T1000 (cell line): ENCODE measurements around the gene UPB1.
A peak's percentile ranks its signal among the peaks of the same experiment; 100 is the strongest.

Experiments used
- DNase-seq: peaks from one replicate; lab custom pipeline; 2025; ENCODE audit warnings: mixed read lengths; lab: John Stamatoyannopoulos, UW

Gene UPB1

DNA sequence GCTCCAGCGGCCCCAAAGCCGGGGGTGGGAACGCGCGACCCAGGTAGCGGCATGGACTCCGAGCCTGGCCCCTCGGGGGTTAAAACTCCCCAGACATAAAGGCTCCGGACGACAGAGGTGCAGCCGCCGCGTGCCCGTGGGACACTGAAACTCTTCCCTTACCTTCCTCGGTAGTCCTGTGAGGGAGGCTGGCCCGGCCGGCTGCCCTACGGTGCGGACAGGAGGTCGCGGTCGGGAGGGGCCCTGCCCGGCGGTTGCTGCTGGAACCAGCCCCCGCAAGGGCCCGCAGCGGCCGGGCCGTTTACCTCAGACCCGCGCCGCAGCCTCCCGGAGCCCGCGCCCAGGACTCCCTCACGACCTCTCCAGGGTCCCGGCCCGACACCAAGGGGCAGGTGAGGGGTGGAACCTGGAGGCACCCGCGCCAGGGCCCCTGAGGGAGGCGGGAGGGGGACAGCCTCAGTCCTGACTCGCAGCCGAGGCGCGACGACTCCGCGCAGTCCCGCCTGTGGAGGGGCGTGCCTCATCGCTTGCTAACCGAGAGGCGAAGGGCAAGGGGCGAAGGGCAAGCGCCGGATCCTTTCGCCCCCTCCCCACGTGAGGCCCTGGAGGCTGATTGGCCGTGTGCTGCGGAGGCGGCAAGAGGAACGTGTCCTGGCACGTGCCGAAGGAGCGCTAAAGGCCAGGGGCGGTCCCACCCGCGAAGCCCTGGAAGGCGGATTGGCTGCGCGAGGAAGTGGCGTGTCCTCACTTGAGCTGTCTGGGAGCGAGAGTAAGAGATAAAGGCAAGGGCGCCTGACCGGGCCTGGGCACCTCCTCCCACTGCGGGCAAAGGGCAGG is at the start of gene UPB1:
Gene UPB1 (plus strand): TSS at position 805 of the 837 bp plus-strand sequence. CDS start 72 bp downstream, outside the sequence.
- no peak for DNase-seq

DNA sequence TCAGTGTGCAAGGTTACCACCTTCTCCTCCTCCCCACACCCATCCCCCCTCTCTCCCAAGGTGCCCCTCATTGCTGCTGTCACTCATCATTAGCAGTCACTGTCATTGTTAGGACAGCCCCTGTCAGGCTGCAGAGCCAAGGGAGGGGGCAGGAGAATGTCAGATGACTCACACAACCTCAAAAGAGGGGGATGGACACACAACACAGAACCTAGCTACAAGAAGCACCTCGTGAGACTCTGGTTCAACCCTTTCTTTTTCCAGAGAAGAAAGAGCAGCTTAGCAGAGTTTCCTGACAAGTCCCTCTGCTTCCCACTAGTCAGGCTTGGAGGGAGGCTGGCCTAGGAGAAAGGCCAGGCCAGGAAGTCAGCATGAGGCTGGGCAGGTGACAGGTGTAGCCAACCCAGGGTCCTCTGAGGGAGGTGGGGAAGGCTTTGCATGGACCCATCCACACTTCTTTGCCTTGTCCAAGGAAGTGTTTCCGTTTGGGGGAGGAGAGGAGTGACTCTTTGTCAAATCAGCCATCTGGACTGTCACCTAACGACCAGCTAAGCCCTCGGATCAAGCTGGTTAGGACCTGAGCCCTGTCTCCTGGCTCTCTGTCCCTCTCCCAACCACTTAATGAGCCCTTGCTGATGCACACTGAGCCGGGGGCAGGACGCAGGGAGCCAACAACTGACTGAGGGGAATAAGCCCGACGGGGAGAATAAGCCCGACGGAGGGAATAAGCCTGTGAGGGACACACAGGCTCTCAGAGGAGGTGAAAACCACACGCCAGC is 49.5 kb upstream of the UPB1 start:
- no peak for DNase-seq

DNA sequence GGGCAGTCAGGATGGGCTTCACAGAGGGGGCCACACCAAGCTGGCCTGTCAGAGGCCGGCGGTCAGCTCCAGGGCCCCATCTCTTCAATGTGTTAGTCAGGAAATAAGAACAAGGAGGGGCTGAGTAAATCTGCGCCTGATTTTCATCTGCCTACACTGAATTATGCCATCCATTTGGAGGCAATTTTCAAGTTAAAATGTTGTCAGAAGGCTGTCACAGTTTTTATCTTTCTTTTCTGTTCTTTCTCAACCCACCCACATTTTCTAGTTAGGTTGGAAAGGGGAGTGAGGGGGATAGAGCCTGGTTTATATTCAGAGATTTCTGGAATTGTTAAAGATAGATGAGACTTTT is 48.9 kb upstream of the UPB1 start:
- DNase-seq, result no peak

DNA sequence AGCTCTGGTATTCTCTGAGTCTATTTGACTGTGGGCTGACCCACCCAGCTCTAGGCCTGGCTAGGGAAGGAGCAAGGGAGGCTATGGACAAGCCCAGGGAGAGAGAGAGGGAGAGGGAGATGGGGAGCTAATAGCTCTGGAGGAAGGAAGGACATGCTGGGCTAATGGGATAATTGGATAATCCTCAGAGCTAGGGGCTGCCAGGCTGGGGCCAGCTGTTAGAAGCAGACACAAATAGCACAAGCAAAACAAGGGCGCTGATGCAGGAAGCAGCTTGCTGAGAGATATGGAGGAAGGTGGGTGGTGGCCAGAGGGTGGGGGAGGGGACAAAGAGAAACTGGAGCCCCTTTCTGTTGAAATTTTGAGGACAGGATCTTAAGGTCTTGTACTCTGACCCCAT is 44.5 kb upstream of the UPB1 start:
- DNase-seq, result no peak

DNA sequence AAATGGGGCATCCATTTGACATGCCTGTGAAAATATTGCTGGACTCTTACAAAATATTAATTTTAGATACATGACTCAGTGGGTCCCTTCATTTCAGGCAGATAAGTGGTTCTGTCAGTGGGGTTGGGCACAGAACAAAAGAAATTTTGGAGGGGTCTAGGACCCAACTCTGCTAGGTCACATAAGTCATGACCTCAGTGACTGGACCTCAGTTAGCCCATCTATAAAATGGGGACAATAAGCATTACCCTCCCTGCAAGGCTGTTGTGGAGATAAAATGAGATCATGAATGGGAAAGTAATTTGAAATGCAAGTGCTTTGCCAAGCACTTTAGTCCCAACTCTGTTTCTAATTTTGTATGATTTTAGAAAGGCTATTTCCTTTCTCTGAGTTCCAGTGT is 44.0 kb upstream of the UPB1 start:
- no peak for DNase-seq

DNA sequence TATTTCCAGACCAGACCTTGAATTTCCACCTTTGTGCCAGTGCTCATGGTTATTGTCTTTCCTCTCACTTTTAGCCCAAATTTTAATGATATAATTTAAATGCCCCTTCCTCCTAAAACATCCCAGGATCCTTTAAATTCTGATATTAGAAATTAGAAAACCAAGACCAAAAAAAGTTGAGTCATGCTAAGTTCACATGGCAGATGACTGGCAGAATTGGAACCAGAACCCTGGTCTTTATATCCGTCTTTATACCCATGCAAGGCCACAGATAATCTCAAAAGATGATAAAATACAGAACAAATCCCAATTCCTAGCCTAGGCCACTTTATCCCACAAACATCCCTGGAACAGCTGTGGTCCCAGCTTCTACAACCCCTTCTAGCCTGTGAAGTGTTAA is 41.3 kb upstream of the UPB1 start:
- DNase-seq, result no peak

DNA sequence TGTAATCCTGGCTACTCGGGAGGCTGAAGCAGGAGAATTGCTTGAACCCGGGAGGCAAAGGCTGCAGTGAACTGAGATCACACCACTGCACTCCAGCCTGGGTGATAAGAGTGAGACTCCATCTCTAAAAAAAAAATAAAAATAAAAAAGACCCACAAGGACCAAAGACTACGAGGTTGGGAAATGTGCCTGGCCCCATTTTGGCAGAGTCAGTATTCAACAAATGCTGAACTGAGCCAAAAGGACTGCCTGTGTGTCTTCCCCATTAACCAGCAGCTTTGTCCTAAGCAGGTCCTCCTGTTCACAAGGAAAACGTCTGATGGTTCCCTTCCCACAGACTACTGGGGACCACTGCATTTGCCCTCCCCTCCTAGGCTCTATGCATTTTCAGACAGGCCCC is 40.1 kb upstream of the UPB1 start:
- DNase-seq, result no peak

DNA sequence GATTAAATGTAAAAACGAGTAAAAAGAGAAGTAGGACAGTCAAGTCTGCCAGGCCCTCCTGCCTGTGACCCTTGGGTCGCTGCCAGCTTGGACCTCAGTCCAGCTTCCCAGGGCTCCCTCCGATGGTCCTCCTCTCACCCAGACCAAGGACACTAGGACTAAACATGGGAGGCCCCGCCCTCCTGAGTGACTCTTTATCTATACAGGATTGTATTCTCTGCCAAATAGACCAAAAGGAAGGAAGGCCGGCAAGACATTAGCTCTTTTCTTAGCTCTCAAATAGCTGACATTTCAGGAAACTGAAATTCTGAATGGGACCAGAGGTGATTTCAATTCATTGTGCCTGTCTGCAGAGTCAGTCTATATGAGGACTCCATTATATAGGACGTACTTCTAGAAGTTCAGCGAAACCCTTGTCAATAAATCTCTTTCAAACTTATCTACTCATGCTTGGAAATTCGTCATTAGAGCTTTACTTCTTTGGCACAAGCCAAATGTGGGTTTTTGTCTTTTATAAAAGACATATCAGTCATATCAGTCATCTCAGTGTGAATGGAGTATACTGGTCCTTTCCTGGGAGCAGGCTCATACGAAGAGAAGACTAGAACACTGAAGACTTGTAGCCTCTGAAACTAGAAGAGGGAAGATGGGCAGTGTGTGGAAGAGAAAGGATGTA is 39.2 kb upstream of the UPB1 start:
- DNase-seq, result no peak

DNA sequence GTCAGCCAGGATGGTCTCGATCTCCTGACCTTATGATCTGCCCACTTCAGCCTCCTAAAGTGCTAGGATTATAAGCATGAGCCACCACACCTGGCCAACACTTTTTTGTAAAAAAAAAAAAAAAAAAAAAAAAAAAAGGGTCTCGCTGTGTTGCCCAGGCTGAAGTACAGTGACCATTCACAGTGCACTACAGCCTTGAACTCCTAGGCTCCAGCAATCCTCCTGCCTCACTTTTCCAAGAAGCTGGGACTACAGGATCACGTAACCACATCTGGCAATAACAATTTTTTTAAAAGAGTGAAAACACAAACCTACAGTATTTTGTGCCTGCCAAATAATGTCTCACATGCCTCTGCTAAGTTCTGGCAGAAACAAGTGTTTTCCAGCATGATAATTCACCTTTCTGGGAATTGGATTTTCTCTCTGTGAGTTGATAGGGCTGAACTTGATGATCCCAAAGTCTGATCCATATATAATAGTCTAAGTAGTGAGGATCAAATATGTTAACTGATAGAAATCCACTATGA is 37.2 kb upstream of the UPB1 start:
- no peak for DNase-seq

DNA sequence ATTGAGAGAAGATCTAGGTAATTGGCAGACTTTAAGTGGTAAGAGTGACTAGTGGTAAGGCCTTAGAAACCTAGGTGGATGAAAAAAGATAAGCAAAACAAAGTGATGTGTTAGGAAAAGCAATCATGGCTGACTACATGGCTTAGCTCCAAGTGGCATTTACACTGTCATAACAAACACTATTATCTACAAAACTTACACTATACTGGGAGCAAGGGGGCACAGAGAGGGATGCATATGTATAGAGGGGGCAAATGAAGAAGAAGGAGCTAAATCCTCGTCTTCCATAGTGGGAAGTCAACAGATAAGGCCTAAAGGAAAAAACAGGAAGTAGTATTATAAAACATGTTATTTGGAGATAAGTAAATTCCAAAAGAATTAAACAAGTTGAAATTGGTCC is 35.2 kb upstream of the UPB1 start:
- DNase-seq, result no peak

DNA sequence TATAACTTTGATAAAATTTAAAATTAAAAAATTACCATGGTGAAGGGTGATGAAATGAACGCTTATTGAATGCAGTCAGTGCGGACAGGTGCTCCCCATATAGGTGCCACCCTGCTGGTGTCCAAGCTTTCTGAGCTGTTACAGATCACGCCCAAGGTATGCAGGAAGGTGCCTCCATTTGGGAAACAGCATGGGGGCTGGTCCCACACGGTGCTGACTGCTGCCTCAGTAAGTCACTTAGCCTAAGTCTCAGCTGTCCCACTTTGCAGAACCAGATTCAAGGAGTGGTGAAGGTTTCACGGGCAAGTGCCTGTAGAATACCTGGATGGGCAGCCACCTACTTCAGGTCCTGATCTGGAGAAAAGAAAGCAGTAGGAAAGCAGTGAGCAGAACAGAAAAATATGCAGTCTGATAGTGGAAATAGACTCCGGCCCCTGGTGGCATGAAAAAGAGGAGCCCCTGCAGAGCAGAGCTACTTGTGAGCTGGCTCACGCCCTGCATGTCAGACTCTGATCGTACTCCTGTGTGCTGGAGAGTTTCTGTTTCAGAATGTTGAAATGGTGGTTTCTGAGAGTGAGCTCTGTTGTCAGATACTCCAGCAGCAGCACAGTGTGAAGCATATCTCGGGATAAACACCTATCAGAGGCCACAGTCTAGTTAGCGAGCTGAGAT is 34.6 kb upstream of the UPB1 start:
- DNase-seq, result no peak

DNA sequence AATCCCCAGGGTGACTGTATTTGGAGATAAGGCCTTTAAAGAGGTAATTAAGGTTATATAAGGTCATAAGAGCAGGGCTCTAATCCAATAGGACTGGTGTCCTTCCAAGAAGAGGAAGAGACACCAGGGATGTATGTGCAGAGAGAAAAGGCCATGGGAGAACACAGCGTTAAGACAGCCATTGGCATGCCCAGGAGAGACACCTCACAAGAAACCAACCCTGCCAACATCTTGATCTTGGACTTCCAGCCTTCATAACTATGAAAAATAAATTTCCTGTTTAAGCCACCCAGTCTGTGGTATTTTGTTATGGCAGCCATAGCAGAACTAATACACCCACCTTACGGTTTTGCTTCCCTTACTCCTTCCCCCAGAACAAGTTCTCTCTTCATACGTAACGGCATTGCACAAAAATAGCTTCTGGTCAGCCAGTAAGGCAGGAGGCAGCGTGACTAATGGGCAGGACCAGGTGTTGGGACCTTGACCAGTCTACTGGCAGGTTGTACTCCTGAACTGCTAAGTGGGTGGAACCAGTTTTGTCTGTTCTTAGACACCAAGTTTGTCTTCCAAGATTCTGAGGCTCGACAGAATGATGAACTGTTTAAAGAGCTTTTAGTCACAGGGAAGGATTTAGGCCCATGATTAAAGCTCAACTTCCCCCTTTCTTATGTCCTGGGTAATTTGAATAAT is 31.9 kb upstream of the UPB1 start:
- no peak for DNase-seq

DNA sequence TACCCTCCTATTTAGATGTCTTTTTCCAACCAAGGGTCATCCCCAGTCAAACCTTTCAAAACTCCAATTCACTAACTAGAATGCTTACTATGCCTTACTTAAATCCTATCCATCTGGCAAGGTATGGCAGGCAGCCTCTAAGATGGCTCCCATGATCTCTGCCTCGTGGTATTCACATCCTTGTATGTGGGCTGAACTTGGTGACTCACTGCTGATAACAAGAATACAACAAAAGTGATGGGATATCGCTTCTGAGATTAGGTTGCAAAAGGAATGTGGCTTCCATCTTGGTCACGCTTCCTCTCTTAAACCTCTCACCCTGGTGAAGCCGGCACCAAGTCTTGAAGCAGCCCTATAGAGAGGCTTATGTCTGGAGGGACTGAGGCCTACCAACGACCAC is 29.6 kb upstream of the UPB1 start:
- DNase-seq, result no peak

DNA sequence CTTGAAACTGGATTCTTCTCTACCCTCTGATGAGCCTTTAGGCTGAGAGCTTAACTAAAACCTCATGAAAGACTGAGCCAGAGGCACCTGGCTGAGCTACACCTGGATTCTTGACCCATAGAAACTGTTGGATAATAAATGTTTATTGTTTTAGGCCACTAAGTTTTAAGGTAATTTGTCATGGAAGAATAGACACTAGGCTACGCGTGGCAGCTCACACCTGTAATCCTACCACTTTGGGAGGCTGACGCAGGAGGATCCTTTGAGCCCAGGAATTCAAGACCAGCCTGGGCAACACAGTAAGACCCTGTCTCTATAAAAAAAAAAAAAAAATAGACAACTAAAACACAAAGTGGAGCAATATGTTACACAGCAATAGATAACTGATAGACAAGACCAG is 29.2 kb upstream of the UPB1 start:
- no peak for DNase-seq

DNA sequence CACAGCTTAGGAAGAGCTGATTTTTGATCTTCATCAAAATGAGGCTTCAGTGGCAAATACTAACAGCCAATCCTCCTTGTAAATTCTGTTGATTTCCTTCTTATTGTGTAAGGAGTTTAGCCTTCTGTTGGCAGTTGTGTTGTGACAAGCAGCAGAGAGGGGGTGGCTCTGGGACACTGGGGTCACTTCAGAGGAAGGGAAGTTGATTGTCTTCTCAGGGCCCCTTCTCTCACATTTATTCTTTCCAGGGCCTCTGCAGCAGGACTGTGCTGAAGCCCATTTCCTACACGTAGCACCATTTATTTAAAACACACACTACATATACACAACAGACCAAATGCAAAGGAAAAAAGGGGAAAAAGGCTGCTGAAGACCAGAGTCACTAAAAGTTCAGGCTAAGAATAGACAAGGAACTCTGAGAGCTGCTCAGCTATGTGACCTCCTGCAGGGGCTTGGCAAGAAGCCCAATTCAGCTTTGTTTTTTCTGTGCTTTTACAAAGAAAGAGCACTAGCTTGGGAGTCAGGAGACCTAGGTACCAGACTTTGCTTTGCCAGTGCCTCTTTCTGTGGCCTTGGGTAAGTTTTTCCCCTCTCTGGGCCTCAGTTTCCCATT is 28.3 kb upstream of the UPB1 start:
- no peak for DNase-seq

DNA sequence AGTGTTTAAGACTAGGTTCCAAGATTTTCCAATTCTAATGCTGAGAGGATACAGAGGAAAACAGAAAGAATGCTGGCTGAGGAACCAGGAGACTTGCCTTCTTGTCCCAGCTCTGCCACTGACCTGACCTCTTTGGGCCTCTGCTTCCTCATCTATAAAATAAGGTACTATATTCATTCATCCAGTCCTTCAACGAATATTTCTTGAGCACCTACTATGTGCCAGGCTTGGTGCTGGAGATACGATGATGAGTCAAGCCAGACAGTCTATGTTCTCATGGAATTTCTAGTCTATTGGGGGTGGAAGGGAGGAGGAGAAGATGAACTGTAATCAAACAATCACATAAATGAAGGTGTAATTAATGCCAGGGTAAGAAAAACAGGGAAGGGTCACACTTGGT is 27.8 kb upstream of the UPB1 start:
- DNase-seq, result no peak

DNA sequence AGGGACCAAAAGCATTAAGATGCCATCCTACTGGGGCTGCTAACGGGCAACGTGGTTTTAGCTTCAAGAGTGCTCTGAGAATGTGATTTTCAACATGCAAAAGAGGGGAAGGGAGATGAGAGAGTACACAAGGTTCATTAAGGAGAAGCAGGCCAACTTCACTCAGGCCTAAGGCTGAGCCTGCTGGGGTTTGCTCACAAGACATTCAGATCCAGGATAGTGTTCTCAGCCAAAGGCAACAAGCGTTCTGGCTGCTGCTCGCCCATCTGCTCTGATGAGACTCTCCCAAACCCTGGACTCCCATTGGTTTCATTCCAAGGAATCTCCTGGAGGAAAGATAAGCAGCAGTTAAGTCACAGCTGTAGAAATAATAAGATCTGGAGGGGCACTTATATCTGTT is 23.6 kb upstream of the UPB1 start:
- DNase-seq, result no peak

DNA sequence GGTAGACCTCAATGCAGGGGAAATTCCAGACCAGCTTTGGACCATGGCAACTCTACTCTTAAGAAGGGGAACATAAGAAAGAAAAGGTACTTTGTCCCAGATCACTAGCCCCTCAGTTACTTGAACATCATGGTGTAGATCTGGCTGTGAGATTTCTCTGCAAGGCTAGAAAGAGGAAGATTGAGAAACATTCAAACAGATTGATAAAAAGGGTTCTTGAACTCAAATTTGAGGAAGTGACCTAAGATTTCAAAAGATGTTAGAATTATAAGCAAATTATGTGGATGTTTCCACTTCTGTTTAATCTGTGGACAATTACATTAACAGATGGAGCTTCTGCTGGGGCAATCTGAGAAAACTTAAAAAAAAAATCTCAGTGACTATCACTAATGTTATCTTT is 21.8 kb upstream of the UPB1 start:
- DNase-seq, result no peak

DNA sequence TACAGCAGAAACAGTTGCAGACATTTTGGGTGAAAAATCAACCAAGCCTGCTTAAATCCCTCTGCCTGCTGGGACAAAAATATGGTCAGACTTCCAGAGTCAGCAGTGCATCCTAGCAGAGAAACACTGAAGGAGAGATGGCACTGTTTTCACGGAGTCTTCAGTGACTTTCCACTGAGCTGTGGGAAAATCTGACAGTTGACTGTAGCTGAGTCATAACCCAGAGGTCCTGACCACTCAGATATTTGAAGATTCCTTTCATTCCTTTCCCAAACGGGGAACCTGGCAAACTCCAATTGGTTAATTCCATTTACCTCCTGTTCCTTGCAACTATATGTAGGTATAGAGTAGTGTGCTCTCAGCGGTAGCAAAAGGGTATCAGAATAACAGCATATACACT is 20.9 kb upstream of the UPB1 start:
- DNase-seq, result peak; percentile 23

DNA sequence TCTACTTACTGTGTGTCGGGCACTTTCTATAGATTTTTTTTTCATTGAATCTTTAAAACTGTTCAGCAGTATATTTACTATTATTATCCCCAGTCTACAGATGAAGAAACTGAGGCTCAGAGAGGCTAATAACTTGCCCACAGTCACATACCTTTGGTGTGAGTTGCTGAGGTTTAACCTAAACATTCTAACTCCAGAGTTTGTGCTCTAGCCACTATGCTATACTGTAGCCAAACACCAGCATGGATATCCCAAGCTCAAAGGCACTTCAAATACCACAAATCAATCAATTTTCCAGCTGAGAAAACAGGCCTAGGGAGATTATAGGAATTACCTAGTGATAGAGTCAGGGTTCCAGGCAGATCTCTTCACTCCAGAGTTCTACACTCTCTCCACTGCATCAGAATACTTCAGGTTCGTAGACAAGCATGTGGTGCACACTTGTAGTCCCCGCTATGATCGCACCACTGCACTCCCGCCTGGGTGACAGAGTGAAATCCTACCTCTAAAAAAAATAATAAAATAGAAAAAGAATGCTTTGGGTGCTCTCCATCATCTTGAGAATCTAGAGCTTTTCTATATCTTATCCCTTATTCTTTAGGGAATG is 20.4 kb upstream of the UPB1 start:
- no peak for DNase-seq

DNA sequence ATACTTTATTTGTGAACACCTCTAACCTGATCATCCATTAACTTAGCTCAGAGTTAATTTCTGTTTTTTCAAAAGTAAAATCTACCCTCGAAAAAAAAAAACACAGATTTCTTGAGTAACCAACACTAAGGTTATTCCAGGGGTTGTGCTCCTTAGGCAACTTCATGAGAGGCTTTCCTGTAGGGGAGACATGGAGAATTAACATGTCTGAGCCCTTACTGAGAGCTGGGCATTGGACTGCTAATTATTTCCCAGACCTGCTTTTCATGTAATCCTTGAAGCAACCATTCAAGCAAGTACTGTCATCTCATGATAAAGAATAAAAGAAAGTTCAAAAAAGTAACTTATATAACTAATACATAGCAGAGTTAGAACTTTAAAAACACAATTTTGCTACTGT is 13.5 kb upstream of the UPB1 start:
- DNase-seq, result no peak
